NAMALWA (cell line): Measurements from ENCODE around the gene ADH1B.
"Not testable (repeated sequence)": the region's sequence is repeated elsewhere in the genome, so short reads cannot be mapped to it uniquely, and the experiment has no call there.

Experiments used
- DNase-seq: peaks from one replicate; pipeline ENCODE4 v3.0.0-alpha.2; 2015; ENCODE audit warnings: low spot score

Gene ADH1B

DNA sequence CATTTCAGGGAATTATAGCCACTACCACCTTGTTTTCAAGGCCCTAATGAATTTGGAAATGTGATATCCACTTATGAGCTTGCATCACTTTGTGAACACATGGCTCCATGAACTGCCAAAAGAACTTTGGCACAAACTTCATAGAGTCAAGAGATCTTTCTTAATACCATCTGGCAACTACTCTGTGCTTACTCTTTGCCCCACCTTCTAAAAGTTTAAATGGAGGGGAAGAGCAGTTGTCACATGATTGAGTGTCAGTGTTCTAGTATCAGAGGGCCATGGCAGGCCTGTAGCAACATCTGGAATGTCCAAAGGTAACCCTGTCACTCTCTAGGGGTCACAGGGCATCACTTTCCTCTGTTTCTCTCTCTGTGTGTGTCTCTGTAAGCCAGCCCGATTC lies 2.6 kb upstream of the ADH1B start:
- no peak for DNase-seq

DNA sequence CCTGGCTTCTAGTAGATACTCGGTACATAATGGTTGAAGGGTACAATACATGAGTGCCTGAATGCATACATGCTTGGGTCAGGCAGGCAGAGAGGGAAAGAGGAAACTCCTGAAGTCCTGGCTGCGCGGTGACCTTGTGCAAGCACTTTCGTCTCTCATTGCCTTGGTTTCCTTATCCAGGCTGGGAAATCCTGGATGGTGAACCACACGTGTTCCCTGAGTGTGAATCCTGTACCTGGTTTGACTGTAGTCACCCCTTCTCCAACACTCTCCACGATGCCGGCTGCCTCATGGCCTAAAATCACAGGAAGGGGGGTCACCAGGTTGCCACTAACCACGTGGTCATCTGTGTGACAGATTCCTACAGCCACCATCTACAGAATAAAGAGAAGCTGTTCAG lies 3.4 kb downstream of the ADH1B start:
- not testable (repeated sequence) for DNase-seq

GRCh38 chr4:99317354-99317753 lies 3.8 kb downstream of the ADH1B start:
- no peak for DNase-seq

- no peak for DNase-seq
These were observed 5.4 kb downstream of the ADH1B start for GRCh38 chr4:99315839-99316238.

GRCh38 chr4:99314211-99314610 lies 7.0 kb downstream of the ADH1B start:
- DNase-seq = no peak

- no peak for DNase-seq
These were observed 10.8 kb downstream of the ADH1B start for GRCh38 chr4:99310389-99310788.

GRCh38 chr4:99305638-99306400 lies 15.4 kb downstream of the ADH1B start:
- no peak for DNase-seq

- no peak for DNase-seq
These were observed 19.6 kb downstream of the ADH1B start for GRCh38 chr4:99301376-99302164.

DNA sequence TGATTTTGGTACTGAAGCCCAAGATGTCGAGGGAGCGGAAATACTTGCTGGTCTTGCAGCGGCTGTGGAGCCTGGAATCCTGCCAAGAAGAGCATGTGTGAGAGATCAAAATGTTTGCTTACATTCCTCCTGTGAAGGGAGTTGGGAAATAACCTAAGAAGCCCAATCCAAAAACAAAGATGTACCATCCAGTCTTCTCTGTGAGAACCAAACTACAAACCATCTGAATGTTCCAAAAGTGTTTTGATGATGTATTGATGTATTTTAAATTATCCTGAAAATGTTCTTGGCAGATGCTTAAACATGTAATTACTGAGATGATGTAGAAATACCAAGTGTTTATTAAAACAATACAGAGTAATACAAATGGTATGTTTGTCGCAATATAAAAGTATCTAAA lies 20.3 kb downstream of the ADH1B start:
- no peak for DNase-seq

DNA sequence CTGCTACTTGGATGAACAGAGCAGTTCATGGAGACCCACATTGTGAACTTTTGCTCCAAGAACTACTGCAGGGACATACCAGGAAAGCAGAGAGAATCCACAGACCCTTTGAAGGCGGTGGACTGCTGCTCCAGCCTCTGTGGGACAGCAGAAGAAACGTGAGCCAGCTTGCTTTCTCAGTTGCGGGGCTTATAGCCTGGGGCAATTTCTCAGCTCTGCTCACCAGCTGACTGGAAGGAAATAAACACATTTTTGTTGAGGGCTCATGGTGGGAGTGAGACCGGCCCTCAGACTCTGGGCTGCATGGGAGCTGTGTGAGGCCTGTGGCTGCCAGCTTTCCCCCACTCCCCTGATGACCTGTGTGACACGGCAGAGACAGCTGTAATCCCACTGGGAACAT lies 27.8 kb downstream of the ADH1B start:
- no peak for DNase-seq

- DNase-seq = no peak
These were observed 30.1 kb downstream of the ADH1B start, which contains the start of gene ADH1A for GRCh38 chr4:99290848-99291786. ADH1A (minus strand) TSS chr4:99290985; CDS start chr4:99290914, 71 bp downstream.

GRCh38 chr4:99285387-99285786 lies 35.8 kb downstream of the ADH1B start:
- no peak for DNase-seq

DNA sequence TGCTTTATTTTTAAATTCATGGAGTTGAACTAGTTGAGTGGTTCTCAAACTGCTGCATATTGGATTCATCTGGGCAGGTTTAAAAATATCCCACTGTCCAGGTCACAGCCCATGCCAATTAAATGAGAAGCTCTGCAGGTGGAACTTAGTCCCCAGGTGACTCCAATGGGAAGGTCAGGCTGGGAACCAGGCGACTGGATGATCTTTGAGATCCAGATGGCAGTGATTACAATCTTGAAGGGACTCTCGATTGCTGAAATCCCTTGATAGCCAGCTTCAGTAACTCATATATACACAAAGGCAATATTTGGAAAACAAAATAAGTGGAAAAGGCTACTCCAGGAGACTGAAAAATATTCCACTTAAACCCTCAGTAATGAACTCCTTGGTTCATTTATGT lies 38.5 kb downstream of the ADH1B start:
- no peak for DNase-seq

DNA sequence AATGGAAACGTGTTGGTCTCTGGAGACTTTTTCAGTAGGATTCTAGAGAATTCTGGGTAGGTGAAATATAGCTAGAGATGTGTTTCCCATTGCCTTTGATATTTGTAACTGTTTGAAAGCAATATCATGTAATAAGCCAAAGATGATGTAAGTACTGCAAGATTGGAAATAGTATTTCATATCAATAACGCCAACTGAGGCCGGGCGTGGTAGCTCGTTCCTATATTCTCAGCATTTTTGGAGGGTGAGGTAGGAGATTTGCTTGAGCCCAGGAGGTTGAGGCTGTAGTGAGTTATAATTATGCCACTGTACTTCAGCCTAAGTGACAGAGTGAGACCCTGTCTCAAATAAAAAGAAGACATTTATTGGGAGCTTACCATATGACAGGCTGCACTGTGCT lies 39.9 kb downstream of the ADH1B start:
- no peak for DNase-seq

DNA sequence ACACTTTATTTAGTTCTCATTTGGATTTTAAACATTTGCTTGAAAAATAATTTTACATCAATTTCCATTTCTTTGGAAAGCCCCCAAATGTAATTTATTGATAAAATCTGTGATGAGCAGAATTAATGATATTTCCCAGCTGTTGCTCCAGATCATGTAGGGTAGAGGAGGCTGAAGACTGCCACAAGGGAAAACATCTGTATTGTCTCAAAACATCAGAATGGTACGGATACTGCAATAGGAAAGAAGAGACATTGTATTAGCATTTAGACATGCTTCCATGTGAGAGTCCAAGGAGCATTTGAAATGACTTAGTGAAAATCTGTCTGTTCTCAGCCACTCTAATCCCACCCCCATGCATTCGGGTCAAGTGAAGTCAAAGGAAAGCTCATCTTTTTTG lies 44.8 kb downstream of the ADH1B start:
- no peak for DNase-seq

- no peak for DNase-seq
These were observed 45.3 kb downstream of the ADH1B start for GRCh38 chr4:99275885-99276284.

DNA sequence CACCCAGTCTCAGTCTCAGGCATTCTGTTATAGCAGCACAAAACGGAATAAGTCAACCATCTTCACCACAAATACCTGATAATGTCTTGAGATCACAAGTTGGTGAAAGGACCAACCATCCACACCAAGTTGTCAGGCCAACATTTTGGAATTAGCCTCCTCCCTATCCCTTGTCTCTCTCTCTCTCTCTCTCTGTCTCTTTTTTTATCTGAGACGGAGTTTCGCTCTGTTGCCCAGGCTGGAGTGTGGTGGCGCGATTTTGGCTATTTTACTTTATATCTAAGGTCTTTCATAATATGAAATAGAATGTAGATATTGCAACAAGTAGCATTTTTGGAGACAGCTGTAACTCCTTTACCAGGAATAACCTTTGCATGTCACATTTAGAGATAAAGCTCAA lies 46.2 kb downstream of the ADH1B start:
- DNase-seq = no peak

DNA sequence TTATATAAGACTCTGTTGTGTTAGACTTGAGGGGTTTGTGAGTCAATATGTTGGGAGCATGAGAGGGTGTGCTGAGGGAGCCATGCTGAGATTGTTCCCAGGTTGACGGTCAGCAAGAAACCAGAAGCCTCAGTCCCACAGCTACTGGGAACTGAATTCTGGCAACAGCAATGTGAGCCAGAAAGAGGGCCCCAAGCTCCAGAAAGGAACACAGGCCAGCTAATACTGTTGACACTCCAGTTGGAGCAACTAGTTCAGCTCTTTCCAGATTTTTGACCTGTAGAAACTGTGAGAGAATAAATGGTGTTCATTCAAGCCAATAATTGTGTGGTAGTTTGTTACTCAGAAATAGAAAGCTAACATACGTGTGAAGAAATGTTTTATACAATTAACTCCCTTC lies 47.5 kb downstream of the ADH1B start:
- no peak for DNase-seq

GRCh38 chr4:99264927-99265326 lies 56.3 kb downstream of the ADH1B start:
- no peak for DNase-seq
